Natural killer cell (primary cell): ENCODE measurements around the gene VOPP1. TPM values are rescaled to one million over a fixed set of nuclear protein-coding genes. Genes with fewer than 3 reads are reported as not detected.

Experiments used
- ATAC-seq, 3 donors: fragments of 150-1000 bp in 2 of 3; fragments of 200-7000 bp in 1 of 3; cut with Tn5 transposase; 1 replicate in 1 of 3; 2 replicates in 2 of 3; pipeline ENCODE4 v1.10.0; 2021; ENCODE audit warnings: mild to moderate bottlenecking in 2 of 3, moderate library complexity in 2 of 3
- DNase-seq, 2 donors: peaks; one replicate each; pipeline versions ENCODE4 v3.0.0 to v3.0.0-alpha.2; 2013 to 2021; ENCODE audit warnings: mixed read lengths in 1 of 2
- H3K27ac ChIP-seq: one replicate; pipeline ENCODE4 v1.5.1; 2013; ENCODE audit warnings: mild to moderate bottlenecking, low read length
- H3K27me3 ChIP-seq: one replicate; pipeline ENCODE4 v1.6.1; 2013; ENCODE audit warnings: low read length; ENCODE audit not compliant: control insufficient read depth, insufficient read depth
- H3K36me3 ChIP-seq: one replicate; pipeline ENCODE4 v1.6.1; 2013; ENCODE audit warnings: low read length; ENCODE audit not compliant: control insufficient read depth, insufficient read depth
- H3K4me1 ChIP-seq: one replicate; pipeline ENCODE4 v1.6.1; 2013; ENCODE audit warnings: low read length; ENCODE audit not compliant: control insufficient read depth, insufficient read depth
- H3K4me3 ChIP-seq: one replicate; pipeline ENCODE4 v1.5.1; 2013; ENCODE audit warnings: low read length
- H3K9me3 ChIP-seq: one replicate; pipeline ENCODE4 v1.6.1; 2013; ENCODE audit warnings: low read length; ENCODE audit not compliant: control insufficient read depth, insufficient read depth
- H3K27ac Mint-ChIP-seq, 2 donors: one replicate each; pipeline ENCODE4 v1.8.0; 2022; ENCODE audit warnings: mild to moderate bottlenecking in 2 of 2, mixed read lengths in 2 of 2, moderate library complexity in 1 of 2
- H3K27me3 Mint-ChIP-seq, 2 donors: one replicate each; pipeline ENCODE4 v1.8.0; 2022; ENCODE audit warnings: low read depth in 2 of 2, mixed read lengths in 2 of 2
- H3K36me3 Mint-ChIP-seq: one replicate; pipeline ENCODE4 v1.8.0; 2022; ENCODE audit warnings: mixed read lengths
- H3K4me1 Mint-ChIP-seq, 2 donors: one replicate each; pipeline ENCODE4 v1.8.0; 2022; ENCODE audit warnings: mixed read lengths in 2 of 2
- H3K4me3 Mint-ChIP-seq: one replicate; pipeline ENCODE4 v1.8.0; 2022; ENCODE audit warnings: mild to moderate bottlenecking, moderate library complexity, mixed read lengths
- H3K9me3 Mint-ChIP-seq, 2 donors: one replicate each; pipeline ENCODE4 v1.8.0; 2022; ENCODE audit warnings: mixed read lengths in 2 of 2
- WGBS: methylation state at CpG from one replicate; pipeline ENCODE4 v1.1.7; 2013; ENCODE audit warnings: missing lambda C conversion rate; ENCODE audit not compliant: insufficient coverage; 5-methylcytosine and 5-hydroxymethylcytosine counted together
- intact Hi-C: fragments of 100-400 bp; cut with micrococcal nuclease; formaldehyde crosslinking; loops from one replicate; pipeline ENCODE4 v1.14.2; 2022
- total RNA-seq, 4 donors: library from RNA; stranded (reverse); fragments of 120-200 nt in 1 of 4; gene quantifications; one replicate each; pipeline versions ENCODE4 v1.2.3 to v1.2.4, GENCODE V29; 2013 to 2022
- TF ChIP-seq, protein P1 (sequence below): fragments of 200-600 bp; IDR thresholded peaks from one replicate; pipeline ENCODE4 v1.8.0; 2022; ENCODE audit warnings: antibody characterized with exemption

The VOPP1 gene
- total RNA-seq, 3 donors from 2014 or later (not counting 1 experiment from before 2014, with no cell fraction given), result 79.3 to 115 (median 110) TPM

DNA sequence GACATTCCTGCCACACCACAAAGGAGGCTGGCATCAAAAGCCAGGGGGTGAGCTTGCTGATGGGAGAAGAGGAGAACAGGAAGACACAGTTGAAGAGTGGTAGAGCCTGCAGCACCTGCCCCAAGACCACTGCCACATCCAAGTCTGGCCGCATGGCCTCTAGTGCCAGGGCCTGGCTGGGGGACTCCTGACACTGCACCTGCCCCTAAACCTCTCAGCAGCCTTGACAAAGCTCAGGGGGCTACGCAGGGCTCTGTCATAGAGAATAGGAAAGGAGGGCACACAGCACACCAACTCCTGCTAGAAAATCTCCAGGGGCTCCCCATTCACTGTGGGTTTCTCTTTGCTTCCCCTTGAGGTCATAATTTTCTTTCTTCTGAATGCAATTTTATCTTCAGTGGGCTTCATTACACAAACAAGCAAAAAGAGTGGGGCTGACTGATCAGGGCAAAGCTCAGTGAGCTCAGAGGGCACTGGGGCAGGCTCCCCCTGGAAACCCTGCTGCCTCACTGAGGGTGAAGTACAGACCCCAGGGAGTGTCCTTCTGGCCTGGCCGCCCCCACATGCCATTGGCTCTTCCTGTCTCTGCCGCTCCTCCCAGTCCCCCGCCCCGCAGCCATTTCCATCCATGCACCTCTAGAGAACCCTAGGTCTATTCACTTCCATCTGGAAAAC lies 37.2 kb downstream of the VOPP1 start:
- WGBS, result 68% methylated on average over 6 of the region's 6 CpGs
- H3K4me3 Mint-ChIP-seq, result peak overlapping the region; percentile 80
- DNase-seq (no peak), ATAC-seq (no peak)
- H3K27me3 Mint-ChIP-seq, result no peaks in the 10 kb centered on the region
- TF ChIP-seq, protein P1, sequence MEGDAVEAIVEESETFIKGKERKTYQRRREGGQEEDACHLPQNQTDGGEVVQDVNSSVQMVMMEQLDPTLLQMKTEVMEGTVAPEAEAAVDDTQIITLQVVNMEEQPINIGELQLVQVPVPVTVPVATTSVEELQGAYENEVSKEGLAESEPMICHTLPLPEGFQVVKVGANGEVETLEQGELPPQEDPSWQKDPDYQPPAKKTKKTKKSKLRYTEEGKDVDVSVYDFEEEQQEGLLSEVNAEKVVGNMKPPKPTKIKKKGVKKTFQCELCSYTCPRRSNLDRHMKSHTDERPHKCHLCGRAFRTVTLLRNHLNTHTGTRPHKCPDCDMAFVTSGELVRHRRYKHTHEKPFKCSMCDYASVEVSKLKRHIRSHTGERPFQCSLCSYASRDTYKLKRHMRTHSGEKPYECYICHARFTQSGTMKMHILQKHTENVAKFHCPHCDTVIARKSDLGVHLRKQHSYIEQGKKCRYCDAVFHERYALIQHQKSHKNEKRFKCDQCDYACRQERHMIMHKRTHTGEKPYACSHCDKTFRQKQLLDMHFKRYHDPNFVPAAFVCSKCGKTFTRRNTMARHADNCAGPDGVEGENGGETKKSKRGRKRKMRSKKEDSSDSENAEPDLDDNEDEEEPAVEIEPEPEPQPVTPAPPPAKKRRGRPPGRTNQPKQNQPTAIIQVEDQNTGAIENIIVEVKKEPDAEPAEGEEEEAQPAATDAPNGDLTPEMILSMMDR, result no peak
- H3K4me3 ChIP-seq, result no peak overlapping the region
- H3K4me1 Mint-ChIP-seq, result peaks cover 82 to 84% of the 10 kb centered on the region in 2 donors
- peak overlapping the region; percentile 89 for H3K27ac ChIP-seq
- H3K27me3 ChIP-seq, result no peaks in the 10 kb centered on the region
- peak overlapping the region; percentile 89 to 90 for H3K27ac Mint-ChIP-seq
- H3K4me1 ChIP-seq, result peaks cover 65% of the 10 kb centered on the region
- H3K9me3 Mint-ChIP-seq, result no peaks in the 10 kb centered on the region
- H3K36me3 Mint-ChIP-seq, result no peaks in the 10 kb centered on the region
- no peaks in the 10 kb centered on the region for H3K9me3 ChIP-seq
- H3K36me3 ChIP-seq, result no peaks in the 10 kb centered on the region
- intact Hi-C loops, result loop anchor here (1.0 to 10.0 kb wide), 3 partner anchors 34 to 430 kb away; partner anchors contain the start of gene NIPSNAP2

DNA sequence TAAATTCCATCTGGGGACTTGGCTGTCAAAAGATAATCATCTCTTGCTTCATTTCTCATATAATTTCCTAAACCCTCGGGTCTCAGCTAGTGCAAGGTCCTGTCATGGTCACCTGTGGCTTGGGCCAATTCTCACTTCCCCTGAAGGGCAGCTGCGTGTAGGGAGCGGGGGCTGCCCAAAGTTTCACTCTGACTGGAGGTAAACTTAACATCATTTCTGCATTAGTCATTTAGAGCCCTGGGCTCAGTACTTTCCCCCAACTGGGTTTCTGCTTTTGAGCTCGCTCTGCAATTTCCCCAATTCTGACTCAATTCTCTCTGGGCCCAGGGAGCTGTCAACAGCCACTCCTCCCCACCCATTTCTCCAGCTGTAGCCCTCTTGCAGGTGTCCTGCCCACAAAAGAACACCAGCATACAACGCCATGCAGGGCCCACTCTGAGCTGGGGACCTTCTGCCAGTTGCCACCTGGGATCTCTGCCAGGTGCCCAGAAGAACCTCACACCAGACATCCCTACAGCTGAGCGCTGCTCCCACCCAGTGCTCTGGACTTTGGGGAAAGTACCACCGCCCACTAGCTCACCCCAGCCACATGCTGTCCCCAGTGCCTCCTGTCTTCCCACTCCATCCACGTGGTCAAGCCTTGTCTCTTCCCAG lies 37.9 kb downstream of the VOPP1 start:
- Histone ChIP-seq H3K27me3 (no peaks in the 10 kb centered on the region), H3K36me3 (no peaks in the 10 kb centered on the region), H3K9me3 (no peaks in the 10 kb centered on the region), H3K4me1 (peaks cover 65% of the 10 kb centered on the region), H3K27ac (peak overlapping the region; percentile 89), H3K4me3 (no peak overlapping the region)
- Mint-ChIP-seq H3K27me3 (no peaks in the 10 kb centered on the region), H3K4me1 (peaks cover 87 to 91% of the 10 kb centered on the region in 2 donors), H3K36me3 (no peaks in the 10 kb centered on the region), H3K9me3 (no peaks in the 10 kb centered on the region), H3K27ac (peak overlapping the region; percentile 89 to 90), H3K4me3 (peak overlapping the region; percentile 80)
- DNase-seq (peak; percentile 49 to 71), ATAC-seq (peak; percentile 46 to 74 (median 67))
- intact Hi-C loops, result loop anchor here (1.0 to 10.0 kb wide), 3 partner anchors 35 to 430 kb away; partner anchors contain the start of gene NIPSNAP2
- TF ChIP-seq, protein P1, result no peak
- 17% methylated on average over 8 of the region's 8 CpGs for WGBS

DNA sequence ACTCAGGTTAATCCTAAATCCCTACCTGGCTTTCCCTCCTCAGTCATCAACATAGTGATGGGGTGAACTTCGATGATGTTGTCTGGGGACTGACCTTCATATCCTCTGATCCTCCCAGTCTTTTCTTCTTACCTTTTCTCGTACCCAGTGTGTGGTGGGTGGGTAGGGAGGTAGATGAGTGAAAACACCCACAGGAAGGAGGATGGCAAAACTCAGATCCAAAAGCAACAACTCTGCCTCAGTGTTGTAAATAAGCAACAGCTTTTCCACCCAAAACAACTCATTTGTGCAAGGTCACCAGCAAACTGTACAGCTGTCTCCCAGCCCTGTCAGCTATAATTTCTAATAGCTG lies 38.6 kb downstream of the VOPP1 start:
- peak in 1 of 3 donors; percentile 10 for ATAC-seq
- peak overlapping the region; percentile 80 for H3K4me3 Mint-ChIP-seq

More for the DNA sequence above, 38.6 kb downstream of the VOPP1 start:
- peak overlapping the region; percentile 89 to 90 for H3K27ac Mint-ChIP-seq
- no peaks in the 10 kb centered on the region for H3K9me3 Mint-ChIP-seq
- intact Hi-C loops, result loop anchor here (1.0 to 10.0 kb wide), 3 partner anchors 36 to 431 kb away; partner anchors contain the start of gene NIPSNAP2
- H3K27me3 Mint-ChIP-seq, result no peaks in the 10 kb centered on the region
- Histone ChIP-seq H3K4me1 (peaks cover 65% of the 10 kb centered on the region), H3K36me3 (no peaks in the 10 kb centered on the region), H3K27ac (peak overlapping the region; percentile 89), H3K4me3 (no peak overlapping the region), H3K27me3 (no peaks in the 10 kb centered on the region), H3K9me3 (no peaks in the 10 kb centered on the region)
- no peaks in the 10 kb centered on the region for H3K36me3 Mint-ChIP-seq
- WGBS, result no CpG with 5 or more reads among the region's 2 CpGs
- DNase-seq, result no peak
- TF ChIP-seq, protein P1, result no peak
- peaks cover 88 to 92% of the 10 kb centered on the region in 2 donors for H3K4me1 Mint-ChIP-seq
